Epithelial cell of esophagus (primary cell): ENCODE data around the gene RIN1.

Source experiments
- DNase-seq: peaks from one replicate; pipeline ENCODE4 v3.0.0; 2010; ENCODE audit warnings: low read depth
- H3K4me3 ChIP-seq: 2 replicates; pipeline ENCODE4 v1.5.1; 2011; ENCODE audit warnings: mild to moderate bottlenecking, low read length, control low read depth
- TF ChIP-seq, protein P1 (sequence below): IDR thresholded peaks from 2 replicates; pipeline ENCODE4 v1.5.1; 2011; ENCODE audit warnings: low read depth, mild to moderate bottlenecking, low read length, control low read depth, inconsistent platforms; ENCODE audit not compliant: insufficient read depth; ENCODE audit errors: missing control alignments

Gene RIN1

DNA sequence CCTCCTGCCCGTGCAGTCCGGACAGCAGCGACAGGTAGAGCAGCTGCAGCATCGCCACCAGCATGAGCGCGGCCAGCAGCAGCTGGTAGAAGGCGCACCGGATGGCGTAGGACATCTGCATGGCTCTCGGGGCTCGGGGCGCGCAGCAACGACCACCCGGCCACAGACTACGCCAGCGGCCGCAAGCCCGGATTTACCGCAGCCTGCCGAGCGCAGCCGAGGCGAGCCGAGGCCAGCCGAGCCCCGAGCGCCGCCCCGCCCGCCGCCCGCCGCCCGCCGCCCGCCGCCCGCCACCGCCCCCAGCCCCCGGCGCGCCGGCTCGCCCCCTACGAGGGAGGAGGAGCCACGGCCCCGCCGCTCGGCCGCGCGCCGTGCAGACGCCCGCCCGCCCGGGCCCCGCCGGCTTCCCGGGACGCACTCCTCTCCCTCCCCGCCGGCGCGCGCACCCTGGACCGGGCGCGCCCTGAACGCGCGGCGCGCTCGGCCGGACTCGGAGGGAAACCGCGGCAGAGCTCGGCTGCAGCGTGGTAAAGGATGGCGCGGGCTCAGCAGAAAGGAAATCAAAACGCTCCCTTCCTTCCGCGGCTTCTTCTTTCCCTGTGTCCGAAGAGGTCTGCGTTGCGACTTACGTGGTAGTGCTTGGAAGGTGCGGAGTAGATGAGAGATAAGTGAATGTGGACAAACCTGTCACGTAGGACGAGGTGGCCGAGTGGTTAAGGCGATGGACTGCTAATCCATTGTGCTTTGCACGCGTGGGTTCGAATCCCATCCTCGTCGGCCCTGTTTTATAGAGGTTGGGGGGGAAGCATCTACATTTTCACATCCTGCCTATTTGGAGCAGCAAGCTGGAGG is 11.4 kb upstream of the RIN1 start, which contains the start of gene B4GAT1:
B4GAT1 (minus strand) TSS at position 205 of the 852 bp plus-strand sequence; CDS start at position 121, 84 bp downstream.
- peak within 1 kb of the TSS; percentile 91 for H3K4me3 ChIP-seq
- peak; percentile 87 for DNase-seq
- TF ChIP-seq, protein P1, sequence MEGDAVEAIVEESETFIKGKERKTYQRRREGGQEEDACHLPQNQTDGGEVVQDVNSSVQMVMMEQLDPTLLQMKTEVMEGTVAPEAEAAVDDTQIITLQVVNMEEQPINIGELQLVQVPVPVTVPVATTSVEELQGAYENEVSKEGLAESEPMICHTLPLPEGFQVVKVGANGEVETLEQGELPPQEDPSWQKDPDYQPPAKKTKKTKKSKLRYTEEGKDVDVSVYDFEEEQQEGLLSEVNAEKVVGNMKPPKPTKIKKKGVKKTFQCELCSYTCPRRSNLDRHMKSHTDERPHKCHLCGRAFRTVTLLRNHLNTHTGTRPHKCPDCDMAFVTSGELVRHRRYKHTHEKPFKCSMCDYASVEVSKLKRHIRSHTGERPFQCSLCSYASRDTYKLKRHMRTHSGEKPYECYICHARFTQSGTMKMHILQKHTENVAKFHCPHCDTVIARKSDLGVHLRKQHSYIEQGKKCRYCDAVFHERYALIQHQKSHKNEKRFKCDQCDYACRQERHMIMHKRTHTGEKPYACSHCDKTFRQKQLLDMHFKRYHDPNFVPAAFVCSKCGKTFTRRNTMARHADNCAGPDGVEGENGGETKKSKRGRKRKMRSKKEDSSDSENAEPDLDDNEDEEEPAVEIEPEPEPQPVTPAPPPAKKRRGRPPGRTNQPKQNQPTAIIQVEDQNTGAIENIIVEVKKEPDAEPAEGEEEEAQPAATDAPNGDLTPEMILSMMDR = no peak

DNA sequence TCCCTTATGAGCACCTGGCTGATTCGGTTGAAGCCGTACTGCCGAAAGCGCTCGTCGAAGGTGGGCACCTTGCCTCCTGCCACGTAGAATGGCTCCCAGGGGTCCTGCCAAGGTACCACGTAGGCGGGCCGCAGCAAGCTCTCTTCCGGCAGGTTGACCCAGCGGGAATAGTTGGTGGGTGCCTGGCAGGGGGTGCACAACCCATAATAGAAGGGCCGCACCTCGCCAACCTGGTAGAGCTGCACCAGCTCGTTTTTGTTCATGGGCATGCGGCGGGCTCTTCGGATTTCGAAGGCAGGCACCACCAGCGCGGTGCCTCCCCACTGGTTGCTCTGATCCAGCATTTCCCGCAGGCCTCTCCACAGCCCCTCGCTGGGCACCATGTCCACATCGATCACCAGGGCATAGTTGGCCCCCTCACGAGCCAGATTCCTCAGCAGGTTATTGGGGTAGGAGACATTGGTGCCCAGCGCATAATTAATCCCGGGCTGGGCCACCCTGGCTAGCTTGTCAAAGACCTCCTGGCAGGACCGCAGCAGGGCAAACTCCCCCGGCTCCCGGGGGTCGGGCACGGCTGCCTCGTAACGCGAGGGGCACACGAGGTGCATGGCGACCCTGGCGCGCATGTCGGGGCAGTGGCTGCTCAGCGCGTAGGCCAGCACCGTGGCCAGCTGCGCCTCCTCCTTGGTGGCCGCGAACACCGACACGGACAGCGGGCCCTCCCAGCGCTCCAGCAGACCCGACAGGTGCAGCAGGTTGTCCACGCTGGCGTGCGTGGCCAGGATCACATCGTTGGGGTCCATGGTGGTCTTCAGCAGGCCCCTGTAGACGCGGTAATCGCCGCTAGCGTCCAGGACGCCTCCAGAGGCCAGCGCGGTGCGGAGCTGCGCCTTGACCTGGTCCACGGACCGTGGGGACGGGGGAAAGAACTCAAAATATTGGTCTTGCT is 10.5 kb upstream of the RIN1 start:
- DNase-seq = no peak
- H3K4me3 ChIP-seq = peak overlapping the region; percentile 91
- TF ChIP-seq, protein P1 = no peak

GRCh38 chr11:66345316-66345649 is 9.0 kb upstream of the RIN1 start:
- TF ChIP-seq, protein P1 = no peak
- no peak for DNase-seq
- peak overlapping the region; percentile 91 for H3K4me3 ChIP-seq

GRCh38 chr11:66344550-66345315 is 8.5 kb upstream of the RIN1 start, which contains the start of gene BRMS1:
BRMS1 (minus strand) TSS chr11:66345104; CDS start chr11:66342234, 2,870 bp downstream.
- TF ChIP-seq, protein P1 = peak; percentile 19
- DNase-seq = peak; percentile 98
- H3K4me3 ChIP-seq = peak within 1 kb of the TSS; percentile 91

DNA sequence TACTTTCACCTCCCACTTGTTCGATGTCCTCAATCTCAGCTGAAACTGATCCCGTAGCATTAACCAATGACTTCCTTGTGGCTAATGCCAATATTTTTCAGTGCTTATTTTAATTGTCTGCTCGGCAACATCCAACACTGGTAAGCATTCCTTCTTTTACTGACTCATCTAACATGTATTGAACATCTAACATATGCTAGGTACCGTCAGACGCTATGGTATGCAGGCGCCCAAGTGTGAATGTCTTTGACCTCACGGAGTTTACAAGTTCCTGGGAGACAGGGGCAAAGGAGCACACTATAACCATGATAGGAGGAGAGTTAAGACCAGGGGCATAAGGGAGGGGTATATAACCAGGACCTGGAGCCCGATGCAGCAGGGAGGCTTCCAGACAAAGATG is 6.9 kb upstream of the RIN1 start:
- DNase-seq = no peak
- H3K4me3 ChIP-seq = no peak overlapping the region
- TF ChIP-seq, protein P1 = no peak

- TF ChIP-seq, protein P1 = no peak
- no peak overlapping the region for H3K4me3 ChIP-seq
Observed at GRCh38 chr11:66341502-66342126, 5.4 kb upstream of the RIN1 start.

More at GRCh38 chr11:66341502-66342126, 5.4 kb upstream of the RIN1 start:
- DNase-seq = no peak
